WTC11 (cell line): ENCODE measurements around the gene RAG2. TPM values are rescaled to one million over a fixed set of nuclear protein-coding genes. Genes with fewer than 3 reads are reported as not detected.

Experiments used
- ATAC-seq: fragments of 200-7000 bp; cut with Tn5 transposase; 2 replicates; pipeline ENCODE4 v1.10.0; 2021; ENCODE audit warnings: mild to moderate bottlenecking, moderate library complexity
- CTCF ChIA-PET: fragments of 300-600 bp; sonication (Branson Sonifier 250); formaldehyde crosslinking; loops from one replicate; lab custom pipeline; 2021; ENCODE audit warnings: antibody characterized with exemption; lab: Charles Lee
- POLR2A ChIA-PET: fragments of 350-600 bp; sonication (Branson Sonifier 250); formaldehyde crosslinking; loops from one replicate; lab custom pipeline; 2021; ENCODE audit warnings: antibody characterized with exemption; lab: Charles Lee
- DNase-seq: peaks from one replicate; pipeline ENCODE4 v3.0.0; 2021; ENCODE audit warnings: low spot score
- H3K27ac Mint-ChIP-seq: 2 replicates; pipeline ENCODE4 v1.8.0; 2021; ENCODE audit warnings: mixed read lengths
- H3K27me3 Mint-ChIP-seq: 2 replicates; pipeline ENCODE4 v1.8.0; 2021; ENCODE audit warnings: low read depth, mild to moderate bottlenecking, moderate library complexity, mixed read lengths
- H3K36me3 Mint-ChIP-seq: 2 replicates; pipeline ENCODE4 v1.8.0; 2021; ENCODE audit warnings: mixed read lengths
- H3K4me1 Mint-ChIP-seq: 2 replicates; pipeline ENCODE4 v1.8.0; 2022; ENCODE audit warnings: mixed read lengths
- H3K4me3 Mint-ChIP-seq: 2 replicates; pipeline ENCODE4 v1.8.0; 2021; ENCODE audit warnings: mild to moderate bottlenecking, moderate library complexity, mixed read lengths
- H3K9me3 Mint-ChIP-seq: 2 replicates; pipeline ENCODE4 v1.8.0; 2021; ENCODE audit warnings: mixed read lengths
- ATF1 ChIP-seq: sonication (generic); formaldehyde crosslinking; IDR thresholded peaks from 2 replicates; pipeline ENCODE4 v1.8.1; 2023; ENCODE audit warnings: mild to moderate bottlenecking, moderate library complexity, missing genetic modification reagents
- CREM ChIP-seq: sonication (generic); formaldehyde crosslinking; IDR thresholded peaks from 2 replicates; pipeline ENCODE4 v1.8.1; 2022; ENCODE audit warnings: mild to moderate bottlenecking, missing genetic modification reagents, moderate library complexity
- GRHL2 ChIP-seq: fragments of 250-450 bp; sonication (Bioruptor Pico); IDR thresholded peaks from 2 replicates; pipeline ENCODE4 v1.8.0; 2022; ENCODE audit warnings: mild to moderate bottlenecking, moderate library complexity; ENCODE audit not compliant: insufficient replicate concordance, severe bottlenecking
- NR2C2 ChIP-seq: sonication (generic); formaldehyde crosslinking; IDR thresholded peaks from 2 replicates; pipeline ENCODE4 v1.8.0; 2022; ENCODE audit warnings: mild to moderate bottlenecking, missing genetic modification reagents
- SMAD4 ChIP-seq: sonication (generic); formaldehyde crosslinking; IDR thresholded peaks from 2 replicates; pipeline ENCODE4 v1.8.0; 2022; ENCODE audit warnings: mild to moderate bottlenecking, missing genetic modification reagents
- TCF7 ChIP-seq: sonication (generic); formaldehyde crosslinking; IDR thresholded peaks from 2 replicates; pipeline ENCODE4 v1.8.0; 2022; ENCODE audit warnings: mild to moderate bottlenecking, low read depth, missing genetic modification reagents, moderate library complexity
- TP53 ChIP-seq: sonication (generic); formaldehyde crosslinking; IDR thresholded peaks from 2 replicates; pipeline ENCODE4 v1.8.1; 2023; ENCODE audit warnings: mild to moderate bottlenecking, missing genetic modification reagents
- ZBTB21 ChIP-seq: sonication (generic); formaldehyde crosslinking; IDR thresholded peaks from 2 replicates; pipeline ENCODE4 v1.8.1; 2023; ENCODE audit warnings: mild to moderate bottlenecking, missing genetic modification reagents, borderline replicate concordance
- ZNF138 ChIP-seq: sonication (generic); formaldehyde crosslinking; conservative IDR thresholded peaks from 2 replicates; pipeline ENCODE4 v1.8.1; 2022; ENCODE audit warnings: mild to moderate bottlenecking, moderate library complexity, missing genetic modification reagents
- total RNA-seq: library from RNA; stranded (reverse); gene quantifications from 3 replicates; pipeline ENCODE4 v1.2.3, GENCODE V29; 2021
- TF ChIP-seq, protein P1 (sequence below): fragments of 250-450 bp; sonication (Bioruptor Pico); IDR thresholded peaks from 2 replicates; pipeline ENCODE4 v1.9.0; 2021; ENCODE audit warnings: mild to moderate bottlenecking, borderline replicate concordance
- TF ChIP-seq, protein P2 (sequence below): sonication (generic); formaldehyde crosslinking; IDR thresholded peaks from 2 replicates; pipeline ENCODE4 v1.8.1; 2023; ENCODE audit warnings: mild to moderate bottlenecking, missing genetic modification reagents, moderate library complexity
- TF ChIP-seq, protein P3 (sequence below): sonication (generic); formaldehyde crosslinking; IDR thresholded peaks from 2 replicates; pipeline ENCODE4 v1.8.0; 2023; ENCODE audit warnings: missing genetic modification reagents, mild to moderate bottlenecking, borderline replicate concordance
- TF ChIP-seq, protein P4 (sequence below): sonication (generic); formaldehyde crosslinking; IDR thresholded peaks from 2 replicates; pipeline ENCODE4 v1.8.0; 2022; ENCODE audit warnings: missing genetic modification reagents
- TF ChIP-seq, protein P5 (sequence below): sonication (generic); formaldehyde crosslinking; IDR thresholded peaks from 2 replicates; pipeline ENCODE4 v1.8.1; 2022; ENCODE audit warnings: mild to moderate bottlenecking, missing genetic modification reagents, moderate library complexity, borderline replicate concordance
- TF ChIP-seq, protein P6 (sequence below): sonication (generic); formaldehyde crosslinking; IDR thresholded peaks from 2 replicates; pipeline ENCODE4 v1.8.1; 2023; ENCODE audit warnings: mild to moderate bottlenecking, missing genetic modification reagents, moderate library complexity
- TF ChIP-seq, protein P7 (sequence below): sonication (generic); formaldehyde crosslinking; IDR thresholded peaks from 2 replicates; pipeline ENCODE4 v1.8.0; 2022; ENCODE audit warnings: mild to moderate bottlenecking, missing genetic modification reagents

RAG2 gene
- total RNA-seq, 1 experiment from 2014 or later = not detected

DNA sequence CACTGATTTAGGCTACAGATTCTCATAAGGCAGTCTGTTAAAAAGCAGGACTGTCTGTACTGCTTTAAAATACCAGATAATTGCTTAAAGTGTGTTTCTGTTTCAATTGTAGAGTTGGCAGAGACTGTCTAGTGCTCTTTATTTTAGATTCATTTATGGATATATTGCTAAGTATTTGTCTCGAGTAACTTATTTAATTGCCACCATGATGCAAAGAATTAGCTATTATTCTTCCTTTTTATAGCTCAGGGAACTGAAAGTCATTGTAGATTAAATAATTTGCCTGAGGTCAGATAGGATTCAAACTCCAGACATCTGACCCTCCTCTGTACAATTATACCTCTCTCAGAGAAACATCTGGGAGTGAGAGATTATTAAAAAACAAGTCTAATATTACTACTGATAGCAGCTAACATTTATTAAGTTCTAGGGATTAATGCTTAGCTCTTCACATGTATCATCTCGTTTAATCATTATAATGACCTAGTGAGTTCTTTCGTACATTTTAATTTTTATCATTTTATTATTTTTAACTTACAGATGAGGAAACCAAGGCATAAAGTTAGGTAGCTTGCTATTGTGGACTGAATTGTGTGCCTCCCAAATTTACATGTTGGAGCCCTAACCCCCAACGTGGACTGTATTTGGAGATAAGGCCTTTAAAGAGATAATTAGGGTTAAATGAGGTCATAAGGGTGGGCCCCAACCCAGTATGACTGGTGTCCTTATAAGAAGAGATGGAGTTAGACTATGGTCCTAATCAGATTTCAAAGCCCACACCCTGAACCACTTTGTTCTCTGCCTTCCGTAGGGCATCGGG, 19.7 kb upstream of the RAG2 start (continued):
- TF ChIP-seq, protein P1, sequence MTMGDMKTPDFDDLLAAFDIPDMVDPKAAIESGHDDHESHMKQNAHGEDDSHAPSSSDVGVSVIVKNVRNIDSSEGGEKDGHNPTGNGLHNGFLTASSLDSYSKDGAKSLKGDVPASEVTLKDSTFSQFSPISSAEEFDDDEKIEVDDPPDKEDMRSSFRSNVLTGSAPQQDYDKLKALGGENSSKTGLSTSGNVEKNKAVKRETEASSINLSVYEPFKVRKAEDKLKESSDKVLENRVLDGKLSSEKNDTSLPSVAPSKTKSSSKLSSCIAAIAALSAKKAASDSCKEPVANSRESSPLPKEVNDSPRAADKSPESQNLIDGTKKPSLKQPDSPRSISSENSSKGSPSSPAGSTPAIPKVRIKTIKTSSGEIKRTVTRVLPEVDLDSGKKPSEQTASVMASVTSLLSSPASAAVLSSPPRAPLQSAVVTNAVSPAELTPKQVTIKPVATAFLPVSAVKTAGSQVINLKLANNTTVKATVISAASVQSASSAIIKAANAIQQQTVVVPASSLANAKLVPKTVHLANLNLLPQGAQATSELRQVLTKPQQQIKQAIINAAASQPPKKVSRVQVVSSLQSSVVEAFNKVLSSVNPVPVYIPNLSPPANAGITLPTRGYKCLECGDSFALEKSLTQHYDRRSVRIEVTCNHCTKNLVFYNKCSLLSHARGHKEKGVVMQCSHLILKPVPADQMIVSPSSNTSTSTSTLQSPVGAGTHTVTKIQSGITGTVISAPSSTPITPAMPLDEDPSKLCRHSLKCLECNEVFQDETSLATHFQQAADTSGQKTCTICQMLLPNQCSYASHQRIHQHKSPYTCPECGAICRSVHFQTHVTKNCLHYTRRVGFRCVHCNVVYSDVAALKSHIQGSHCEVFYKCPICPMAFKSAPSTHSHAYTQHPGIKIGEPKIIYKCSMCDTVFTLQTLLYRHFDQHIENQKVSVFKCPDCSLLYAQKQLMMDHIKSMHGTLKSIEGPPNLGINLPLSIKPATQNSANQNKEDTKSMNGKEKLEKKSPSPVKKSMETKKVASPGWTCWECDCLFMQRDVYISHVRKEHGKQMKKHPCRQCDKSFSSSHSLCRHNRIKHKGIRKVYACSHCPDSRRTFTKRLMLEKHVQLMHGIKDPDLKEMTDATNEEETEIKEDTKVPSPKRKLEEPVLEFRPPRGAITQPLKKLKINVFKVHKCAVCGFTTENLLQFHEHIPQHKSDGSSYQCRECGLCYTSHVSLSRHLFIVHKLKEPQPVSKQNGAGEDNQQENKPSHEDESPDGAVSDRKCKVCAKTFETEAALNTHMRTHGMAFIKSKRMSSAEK (CRISPR knock-in tag) = no peak
- TF ChIP-seq, all 79 proteins: peak for 0

DNA sequence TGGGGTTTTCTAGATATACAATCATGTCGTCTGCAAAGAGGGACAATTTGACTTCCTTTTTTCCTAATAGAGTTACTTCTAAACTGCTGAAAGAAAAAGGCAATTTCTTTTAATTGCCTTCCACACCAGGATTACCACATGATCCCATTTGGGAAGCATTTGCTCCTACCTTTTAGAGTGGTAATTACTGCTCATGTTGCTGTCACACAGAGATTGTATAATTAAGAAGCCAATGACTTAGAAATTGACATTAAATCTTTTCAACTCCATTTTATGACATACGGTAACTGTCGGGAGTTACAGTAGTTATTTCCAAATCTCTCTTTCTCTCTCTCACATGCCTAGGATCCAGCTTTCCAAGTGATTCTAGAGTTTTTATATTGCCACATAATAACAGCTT, 17.8 kb upstream of the RAG2 start:
- Mint-ChIP-seq H3K27ac (no peak overlapping the region), H3K27me3 (peaks cover 5% of the 10 kb centered on the region; the same call in 1 of the 2 replicates), H3K36me3 (peaks cover 33% of the 10 kb centered on the region), H3K4me3 (no peak overlapping the region), H3K4me1 (no peaks in the 10 kb centered on the region), H3K9me3 (peaks cover 58% of the 10 kb centered on the region)
- POLR2A ChIA-PET = no interaction called here
- ATAC-seq (no peak), DNase-seq (no peak)
- no peak for TF ChIP-seq SMAD4 (CRISPR knock-in tag)
- no peak for TF ChIP-seq CREM (CRISPR knock-in tag)
- TF ChIP-seq, protein P2, sequence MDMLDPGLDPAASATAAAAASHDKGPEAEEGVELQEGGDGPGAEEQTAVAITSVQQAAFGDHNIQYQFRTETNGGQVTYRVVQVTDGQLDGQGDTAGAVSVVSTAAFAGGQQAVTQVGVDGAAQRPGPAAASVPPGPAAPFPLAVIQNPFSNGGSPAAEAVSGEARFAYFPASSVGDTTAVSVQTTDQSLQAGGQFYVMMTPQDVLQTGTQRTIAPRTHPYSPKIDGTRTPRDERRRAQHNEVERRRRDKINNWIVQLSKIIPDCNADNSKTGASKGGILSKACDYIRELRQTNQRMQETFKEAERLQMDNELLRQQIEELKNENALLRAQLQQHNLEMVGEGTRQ (CRISPR knock-in tag) = no peak
- TF ChIP-seq ATF1 (CRISPR knock-in tag) = no peak
- TF ChIP-seq NR2C2 = no peak
- no peak for TF ChIP-seq TCF7
- TF ChIP-seq TP53 = no peak
- TF ChIP-seq, protein P3, sequence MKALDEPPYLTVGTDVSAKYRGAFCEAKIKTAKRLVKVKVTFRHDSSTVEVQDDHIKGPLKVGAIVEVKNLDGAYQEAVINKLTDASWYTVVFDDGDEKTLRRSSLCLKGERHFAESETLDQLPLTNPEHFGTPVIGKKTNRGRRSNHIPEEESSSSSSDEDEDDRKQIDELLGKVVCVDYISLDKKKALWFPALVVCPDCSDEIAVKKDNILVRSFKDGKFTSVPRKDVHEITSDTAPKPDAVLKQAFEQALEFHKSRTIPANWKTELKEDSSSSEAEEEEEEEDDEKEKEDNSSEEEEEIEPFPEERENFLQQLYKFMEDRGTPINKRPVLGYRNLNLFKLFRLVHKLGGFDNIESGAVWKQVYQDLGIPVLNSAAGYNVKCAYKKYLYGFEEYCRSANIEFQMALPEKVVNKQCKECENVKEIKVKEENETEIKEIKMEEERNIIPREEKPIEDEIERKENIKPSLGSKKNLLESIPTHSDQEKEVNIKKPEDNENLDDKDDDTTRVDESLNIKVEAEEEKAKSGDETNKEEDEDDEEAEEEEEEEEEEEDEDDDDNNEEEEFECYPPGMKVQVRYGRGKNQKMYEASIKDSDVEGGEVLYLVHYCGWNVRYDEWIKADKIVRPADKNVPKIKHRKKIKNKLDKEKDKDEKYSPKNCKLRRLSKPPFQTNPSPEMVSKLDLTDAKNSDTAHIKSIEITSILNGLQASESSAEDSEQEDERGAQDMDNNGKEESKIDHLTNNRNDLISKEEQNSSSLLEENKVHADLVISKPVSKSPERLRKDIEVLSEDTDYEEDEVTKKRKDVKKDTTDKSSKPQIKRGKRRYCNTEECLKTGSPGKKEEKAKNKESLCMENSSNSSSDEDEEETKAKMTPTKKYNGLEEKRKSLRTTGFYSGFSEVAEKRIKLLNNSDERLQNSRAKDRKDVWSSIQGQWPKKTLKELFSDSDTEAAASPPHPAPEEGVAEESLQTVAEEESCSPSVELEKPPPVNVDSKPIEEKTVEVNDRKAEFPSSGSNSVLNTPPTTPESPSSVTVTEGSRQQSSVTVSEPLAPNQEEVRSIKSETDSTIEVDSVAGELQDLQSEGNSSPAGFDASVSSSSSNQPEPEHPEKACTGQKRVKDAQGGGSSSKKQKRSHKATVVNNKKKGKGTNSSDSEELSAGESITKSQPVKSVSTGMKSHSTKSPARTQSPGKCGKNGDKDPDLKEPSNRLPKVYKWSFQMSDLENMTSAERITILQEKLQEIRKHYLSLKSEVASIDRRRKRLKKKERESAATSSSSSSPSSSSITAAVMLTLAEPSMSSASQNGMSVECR (CRISPR knock-in tag) = no peak
- no peak for TF ChIP-seq GRHL2
- TF ChIP-seq ZBTB21 (CRISPR knock-in tag) = no peak
- TF ChIP-seq, protein P4, sequence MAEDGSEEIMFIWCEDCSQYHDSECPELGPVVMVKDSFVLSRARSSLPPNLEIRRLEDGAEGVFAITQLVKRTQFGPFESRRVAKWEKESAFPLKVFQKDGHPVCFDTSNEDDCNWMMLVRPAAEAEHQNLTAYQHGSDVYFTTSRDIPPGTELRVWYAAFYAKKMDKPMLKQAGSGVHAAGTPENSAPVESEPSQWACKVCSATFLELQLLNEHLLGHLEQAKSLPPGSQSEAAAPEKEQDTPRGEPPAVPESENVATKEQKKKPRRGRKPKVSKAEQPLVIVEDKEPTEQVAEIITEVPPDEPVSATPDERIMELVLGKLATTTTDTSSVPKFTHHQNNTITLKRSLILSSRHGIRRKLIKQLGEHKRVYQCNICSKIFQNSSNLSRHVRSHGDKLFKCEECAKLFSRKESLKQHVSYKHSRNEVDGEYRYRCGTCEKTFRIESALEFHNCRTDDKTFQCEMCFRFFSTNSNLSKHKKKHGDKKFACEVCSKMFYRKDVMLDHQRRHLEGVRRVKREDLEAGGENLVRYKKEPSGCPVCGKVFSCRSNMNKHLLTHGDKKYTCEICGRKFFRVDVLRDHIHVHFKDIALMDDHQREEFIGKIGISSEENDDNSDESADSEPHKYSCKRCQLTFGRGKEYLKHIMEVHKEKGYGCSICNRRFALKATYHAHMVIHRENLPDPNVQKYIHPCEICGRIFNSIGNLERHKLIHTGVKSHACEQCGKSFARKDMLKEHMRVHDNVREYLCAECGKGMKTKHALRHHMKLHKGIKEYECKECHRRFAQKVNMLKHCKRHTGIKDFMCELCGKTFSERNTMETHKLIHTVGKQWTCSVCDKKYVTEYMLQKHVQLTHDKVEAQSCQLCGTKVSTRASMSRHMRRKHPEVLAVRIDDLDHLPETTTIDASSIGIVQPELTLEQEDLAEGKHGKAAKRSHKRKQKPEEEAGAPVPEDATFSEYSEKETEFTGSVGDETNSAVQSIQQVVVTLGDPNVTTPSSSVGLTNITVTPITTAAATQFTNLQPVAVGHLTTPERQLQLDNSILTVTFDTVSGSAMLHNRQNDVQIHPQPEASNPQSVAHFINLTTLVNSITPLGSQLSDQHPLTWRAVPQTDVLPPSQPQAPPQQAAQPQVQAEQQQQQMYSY (CRISPR knock-in tag) = no peak
- TF ChIP-seq, protein P5, sequence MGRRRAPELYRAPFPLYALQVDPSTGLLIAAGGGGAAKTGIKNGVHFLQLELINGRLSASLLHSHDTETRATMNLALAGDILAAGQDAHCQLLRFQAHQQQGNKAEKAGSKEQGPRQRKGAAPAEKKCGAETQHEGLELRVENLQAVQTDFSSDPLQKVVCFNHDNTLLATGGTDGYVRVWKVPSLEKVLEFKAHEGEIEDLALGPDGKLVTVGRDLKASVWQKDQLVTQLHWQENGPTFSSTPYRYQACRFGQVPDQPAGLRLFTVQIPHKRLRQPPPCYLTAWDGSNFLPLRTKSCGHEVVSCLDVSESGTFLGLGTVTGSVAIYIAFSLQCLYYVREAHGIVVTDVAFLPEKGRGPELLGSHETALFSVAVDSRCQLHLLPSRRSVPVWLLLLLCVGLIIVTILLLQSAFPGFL = no peak
- TF ChIP-seq, protein P6, sequence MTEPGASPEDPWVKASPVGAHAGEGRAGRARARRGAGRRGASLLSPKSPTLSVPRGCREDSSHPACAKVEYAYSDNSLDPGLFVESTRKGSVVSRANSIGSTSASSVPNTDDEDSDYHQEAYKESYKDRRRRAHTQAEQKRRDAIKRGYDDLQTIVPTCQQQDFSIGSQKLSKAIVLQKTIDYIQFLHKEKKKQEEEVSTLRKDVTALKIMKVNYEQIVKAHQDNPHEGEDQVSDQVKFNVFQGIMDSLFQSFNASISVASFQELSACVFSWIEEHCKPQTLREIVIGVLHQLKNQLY (CRISPR knock-in tag) = no peak
- TF ChIP-seq, protein P7, sequence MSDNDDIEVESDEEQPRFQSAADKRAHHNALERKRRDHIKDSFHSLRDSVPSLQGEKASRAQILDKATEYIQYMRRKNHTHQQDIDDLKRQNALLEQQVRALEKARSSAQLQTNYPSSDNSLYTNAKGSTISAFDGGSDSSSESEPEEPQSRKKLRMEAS = no peak
- no peak for TF ChIP-seq ZNF138 (CRISPR knock-in tag)
- CTCF ChIA-PET = no interaction called here
